SK-N-SH (cell line): ENCODE data around the gene SDK1. TPM values are rescaled to one million over a fixed set of nuclear protein-coding genes. Genes with fewer than 3 reads are reported as not detected.

ENCODE experiments used
- CTCF ChIA-PET: fragments of 300-600, 350-600 bp; formaldehyde crosslinking; extraction: SDS; loops from one replicate; lab custom pipeline; 2021; lab: Yijun Ruan, JAX
- POLR2A ChIA-PET: fragments of 350-600 bp; sonication (Branson Sonifier 250); formaldehyde crosslinking; extraction: SDS; loops from one replicate; lab custom pipeline; 2020; ENCODE audit warnings: antibody characterized with exemption, inconsistent platforms; lab: Yijun Ruan, JAX
- DNase-seq: peaks from one replicate; pipeline ENCODE4 v3.0.0; 2012
- H2AFZ ChIP-seq: fragments of 200-600 bp; sonication (generic); 2 replicates; pipeline ENCODE4 v1.8.1; 2016; ENCODE audit warnings: antibody characterized with exemption, mild to moderate bottlenecking, low read depth
- H3F3A ChIP-seq: fragments of 200-600 bp; sonication (generic); replicated peaks from 2 replicates; pipeline ENCODE3; 2016; ENCODE audit warnings: antibody characterized with exemption, mild to moderate bottlenecking; ENCODE audit not compliant: insufficient read depth
- H3K27ac ChIP-seq, 2 experiments: fragments of 200-500 bp in 1 of 2; fragments of 200-600 bp in 1 of 2; sonication (Bioruptor generic) in 1 of 2; sonication (generic), shearing (Covaris generic) in 1 of 2; 2 replicates each; pipeline versions ENCODE4 v1.5.1 to v1.6.1; 2014 to 2016; ENCODE audit warnings: low read depth in 2 of 2, inconsistent platforms in 1 of 2, low read length in 1 of 2, mild to moderate bottlenecking in 1 of 2, mixed read lengths in 1 of 2
- H3K27me3 ChIP-seq: fragments of 200-600 bp; sonication (generic), shearing (Covaris generic); 2 replicates; pipeline ENCODE4 v1.6.1; 2016; ENCODE audit warnings: mixed run types; ENCODE audit not compliant: insufficient read depth
- H3K36me3 ChIP-seq, 2 experiments: fragments of 200-500 bp in 1 of 2; fragments of 200-600 bp in 1 of 2; sonication (Bioruptor generic) in 1 of 2; sonication (generic) in 1 of 2; replicated peaks in 1 of 2; 2 replicates each; pipeline versions ENCODE3 to v1.5.1; 2014 to 2016; ENCODE audit warnings: low read length in 1 of 2, mild to moderate bottlenecking in 1 of 2; ENCODE audit not compliant: insufficient read depth in 2 of 2, control insufficient read depth in 1 of 2
- H3K4me1 ChIP-seq, 2 experiments: fragments of 200-500 bp in 1 of 2; fragments of 200-600 bp in 1 of 2; sonication (Bioruptor generic) in 1 of 2; sonication (generic), shearing (Covaris generic) in 1 of 2; 2 replicates each; pipeline versions ENCODE4 v1.5.1 to v1.6.1; 2014 to 2016; ENCODE audit warnings: low read depth in 1 of 2, low read length in 1 of 2, mixed run types in 1 of 2; ENCODE audit not compliant: insufficient read depth in 2 of 2, control insufficient read depth in 1 of 2
- H3K4me2 ChIP-seq: fragments of 200-600 bp; sonication (generic), shearing (Covaris generic); 2 replicates; pipeline ENCODE4 v1.6.1; 2017; ENCODE audit warnings: mixed run types
- H3K4me3 ChIP-seq, 2 experiments: fragments of 200-500 bp in 1 of 2; fragments of 200-600 bp in 1 of 2; sonication (Bioruptor generic) in 1 of 2; sonication (generic), shearing (Covaris generic) in 1 of 2; 2 replicates each; pipeline versions ENCODE4 v1.5.1 to v1.8.1; 2014 to 2016; ENCODE audit warnings: low read depth in 2 of 2, inconsistent platforms in 1 of 2, low read length in 1 of 2, mild to moderate bottlenecking in 1 of 2, mixed read lengths in 1 of 2, moderate library complexity in 1 of 2
- H3K79me2 ChIP-seq: fragments of 200-600 bp; sonication (generic); 2 replicates; pipeline ENCODE4 v1.8.1; 2017; ENCODE audit warnings: mild to moderate bottlenecking; ENCODE audit not compliant: insufficient read depth
- H3K9ac ChIP-seq: fragments of 200-600 bp; sonication (generic); 2 replicates; pipeline ENCODE4 v1.6.1; 2017; ENCODE audit warnings: mixed run types
- H3K9me2 ChIP-seq: fragments of 200-600 bp; sonication (generic); 2 replicates; pipeline ENCODE4 v1.6.1; 2017; ENCODE audit warnings: mixed run types
- H3K9me3 ChIP-seq: fragments of 200-600 bp; sonication (generic); 2 replicates; pipeline ENCODE4 v1.6.1; 2017; ENCODE audit warnings: mixed run types, mild to moderate bottlenecking, moderate library complexity
- H4K20me1 ChIP-seq: fragments of 200-600 bp; sonication (generic); 2 replicates; pipeline ENCODE4 v1.6.1; 2017; ENCODE audit warnings: mild to moderate bottlenecking, mixed run types; ENCODE audit not compliant: insufficient read depth
- CHD2 ChIP-seq: fragments of 150-350 bp; IDR thresholded peaks from 2 replicates; pipeline ENCODE4 v1.6.1; 2018; ENCODE audit warnings: low read length; ENCODE audit not compliant: partially characterized antibody
- CTCF ChIP-seq: fragments of 200-600 bp; sonication (generic); IDR thresholded peaks from 2 replicates; pipeline ENCODE4 v1.6.1; 2017; ENCODE audit warnings: antibody characterized with exemption, mild to moderate bottlenecking, moderate library complexity
- ELF1 ChIP-seq: IDR thresholded peaks from 2 replicates; pipeline ENCODE4 v1.4.0; 2012
- EP300 ChIP-seq, 2 experiments: IDR thresholded peaks; 2 replicates each; pipeline versions ENCODE4 v1.4.0 to v1.6.1; 2012; ENCODE audit warnings: borderline replicate concordance in 1 of 2, low read depth in 1 of 2, low read length in 1 of 2
- EZH2phosphoT487 ChIP-seq: fragments of 200-600 bp; sonication (generic); IDR thresholded peaks from 2 replicates; pipeline ENCODE4 v1.6.1; 2017; ENCODE audit warnings: low read depth, mixed run types, mild to moderate bottlenecking, antibody characterized with exemption, moderate library complexity, borderline replicate concordance
- FOSL2 ChIP-seq: IDR thresholded peaks from 2 replicates; pipeline ENCODE4 v1.4.0; 2012; ENCODE audit warnings: low read depth, mild to moderate bottlenecking, moderate library complexity, borderline replicate concordance
- GABPA ChIP-seq: IDR thresholded peaks from 2 replicates; pipeline ENCODE4 v1.4.0; 2012; ENCODE audit warnings: low read depth, mild to moderate bottlenecking
- GATA2 ChIP-seq: sonication (generic); formaldehyde crosslinking; IDR thresholded peaks from 2 replicates; pipeline ENCODE4 v1.5.0; 2020; ENCODE audit warnings: mild to moderate bottlenecking, missing genetic modification reagents
- JUND ChIP-seq: IDR thresholded peaks from 2 replicates; pipeline ENCODE4 v1.4.0; 2012
- MEF2A ChIP-seq: IDR thresholded peaks from 2 replicates; pipeline ENCODE4 v1.4.0; 2012; ENCODE audit warnings: low read depth, borderline replicate concordance
- MXI1 ChIP-seq: IDR thresholded peaks from 2 replicates; pipeline ENCODE4 v1.6.1; 2012; ENCODE audit warnings: mild to moderate bottlenecking, low read depth, low read length, improper control_type of control experiment
- PBX3 ChIP-seq: IDR thresholded peaks from 2 replicates; pipeline ENCODE4; 2012
- RAD21 ChIP-seq: IDR thresholded peaks from 2 replicates; pipeline ENCODE4 v1.6.1; 2012; ENCODE audit warnings: mild to moderate bottlenecking, low read length
- RCOR1 ChIP-seq: fragments of 150-350 bp; IDR thresholded peaks from 2 replicates; pipeline ENCODE4 v1.6.1; 2017; ENCODE audit warnings: antibody characterized with exemption, low read length
- RXRA ChIP-seq: IDR thresholded peaks from 2 replicates; pipeline ENCODE4 v1.4.0; 2012; ENCODE audit warnings: low read depth, mild to moderate bottlenecking, borderline replicate concordance
- SIN3A ChIP-seq: IDR thresholded peaks from 2 replicates; pipeline ENCODE4 v1.6.1; 2012; ENCODE audit warnings: low read depth, mild to moderate bottlenecking, low read length, moderate library complexity, borderline replicate concordance
- SMC3 ChIP-seq: IDR thresholded peaks from 2 replicates; pipeline ENCODE4 v1.6.1; 2012; ENCODE audit warnings: low read depth, low read length, improper control_type of control experiment
- USF1 ChIP-seq: IDR thresholded peaks from 2 replicates; pipeline ENCODE4 v1.4.0; 2012; ENCODE audit warnings: low read depth, borderline replicate concordance
- USF2 ChIP-seq: fragments of 150-350 bp; IDR thresholded peaks from 2 replicates; pipeline ENCODE4 v1.6.1; 2017; ENCODE audit warnings: antibody characterized with exemption, low read length, low read depth, borderline replicate concordance
- YY1 ChIP-seq: IDR thresholded peaks from 2 replicates; pipeline ENCODE4 v1.4.0; 2012; ENCODE audit warnings: low read depth, mild to moderate bottlenecking
- WGBS: methylation state at CpG from one replicate; pipeline ENCODE4 v1.1.6; 2017; ENCODE audit warnings: low lambda C conversion rate; 5-methylcytosine and 5-hydroxymethylcytosine counted together
- polyA plus RNA-seq, 3 experiments: library from polyadenylated mRNA; depleted of rRNA; stranded (reverse); fragments of >200 nt; gene quantifications; 2 replicates each; pipeline ENCODE4 v1.2.3, GENCODE V29; 2012

SDK1 gene
- polyA plus RNA-seq, 1 of the 3 experiments (the other 2 are of a cell fraction), result 1.2 TPM

- H4K20me1 ChIP-seq, result no peaks in the 10 kb centered on the region
- 50% methylated on average over 6 of the region's 6 CpGs for WGBS
- peaks cover 5% of the 10 kb centered on the region; the same call in 1 of the 2 replicates for H3K9me3 ChIP-seq
- no peaks in the 10 kb centered on the region for H3K4me1 ChIP-seq
- no peak overlapping the region for H3K4me3 ChIP-seq
- no peaks in the 10 kb centered on the region for H3K27me3 ChIP-seq
- H3K27ac ChIP-seq, result no peak overlapping the region
- H3K9ac ChIP-seq, result no peak overlapping the region
- H3K79me2 ChIP-seq, result no peaks in the 10 kb centered on the region
- no peak overlapping the region for H3K4me2 ChIP-seq
- H3K36me3 ChIP-seq, result no peaks in the 10 kb centered on the region
- TF ChIP-seq PBX3 (no peak), SMC3 (no peak), YY1 (no peak), MXI1 (no peak), CHD2 (no peak), USF2 (no peak), FOSL2 (no peak), RAD21 (no peak)
- TF ChIP-seq, all 33 proteins: peak for 0
- no peak for DNase-seq
- Histone ChIP-seq H3F3A (no peaks in the 10 kb centered on the region), H3K9me2 (no peaks in the 10 kb centered on the region; the same call in 1 of the 2 replicates), H2AFZ (no peak overlapping the region)
- ChIA-PET POLR2A (no interaction called here), CTCF (no interaction called here)
Observed at GRCh38 chr7:4255336-4255735, 954.3 kb downstream of the SDK1 start.

GRCh38 chr7:4256286-4256685 lies 955.2 kb downstream of the SDK1 start:
- ChIA-PET CTCF (no interaction called here), POLR2A (no interaction called here)
- H2AFZ ChIP-seq, result no peak overlapping the region
- WGBS, result 39% methylated on average over 8 of the region's 8 CpGs
- H3K9me2 ChIP-seq, result no peaks in the 10 kb centered on the region; the same call in 1 of the 2 replicates
- H3K27me3 ChIP-seq, result no peaks in the 10 kb centered on the region
- H3K4me2 ChIP-seq, result no peak overlapping the region
- H3F3A ChIP-seq, result no peaks in the 10 kb centered on the region
- H3K9me3 ChIP-seq, result peaks cover 5% of the 10 kb centered on the region; the same call in 1 of the 2 replicates
- H3K4me3 ChIP-seq, result no peak overlapping the region
- TF ChIP-seq RXRA (no peak), PBX3 (no peak), MXI1 (no peak), ELF1 (no peak), EP300 (IDR thresholded peaks at IDR 0.05; ENCODE audit: borderline replicate concordance in 1 of 2, low read depth in 1 of 2, low read length in 1 of 2) (no peak), EZH2phosphoT487 (no peak), GABPA (no peak), USF1 (no peak), RCOR1 (no peak), USF2 (no peak), RAD21 (no peak), CTCF (no peak), YY1 (no peak), SIN3A (no peak), FOSL2 (no peak), MEF2A (no peak), GATA2 (CRISPR knock-in tag) (no peak), JUND (no peak)
- no peak for DNase-seq
- no peak overlapping the region for H3K9ac ChIP-seq
- H3K36me3 ChIP-seq, result no peaks in the 10 kb centered on the region
- H3K79me2 ChIP-seq, result no peaks in the 10 kb centered on the region
- H4K20me1 ChIP-seq, result no peaks in the 10 kb centered on the region
- no peaks in the 10 kb centered on the region for H3K4me1 ChIP-seq
- H3K27ac ChIP-seq, result no peak overlapping the region
